ENCODE measurements around the gene HOXD11.

The HOXD11 gene

GRCh38 chr2:176111309-176111663 is 4.2 kb downstream of the HOXD11 start:
- Histone ChIP-seq H3K27me3 (peaks cover 17 to 99% of the 10 kb centered on the region in 2 donors), H3K4me1 (peaks cover 0 to 34% (median 28%) of the 10 kb centered on the region in 4 donors), H3K36me3 (no peaks in the 10 kb centered on the region), H3K4me3 (no peak overlapping the region), H3K9me3 (no peaks in the 10 kb centered on the region), H3K27ac (no peak overlapping the region)
- no peak for DNase-seq
- TF ChIP-seq CTCF (IDR thresholded peaks at IDR 0.05), result peak; percentile 26 to 37
- intact Hi-C loops (cut with DNase I; ENCODE audit: low total_unique reads), result loop anchor here (10.0 kb wide), 1 partner anchor 1034 kb away; no protein-coding TSS in a partner anchor

- Histone ChIP-seq H3K9me3 (no peaks in the 10 kb centered on the region), H3K4me3 (no peak overlapping the region), H3K4me1 (peaks cover 0 to 32% (median 25%) of the 10 kb centered on the region in 4 donors), H3K27ac (no peak overlapping the region), H3K27me3 (peaks cover 12 to 99% of the 10 kb centered on the region in 2 donors), H3K36me3 (no peaks in the 10 kb centered on the region)
- TF ChIP-seq CTCF (IDR thresholded peaks at IDR 0.05), result no peak
- DNase-seq, result no peak
- intact Hi-C loops (cut with DNase I; ENCODE audit: low total_unique reads), result loop anchor here (10.0 kb wide), 1 partner anchor 1033 kb away; no protein-coding TSS in a partner anchor
Measured at GRCh38 chr2:176111846-176112374, 4.8 kb downstream of the HOXD11 start.

GRCh38 chr2:176112375-176113302 is 5.6 kb downstream of the HOXD11 start:
- Histone ChIP-seq H3K36me3 (no peaks in the 10 kb centered on the region), H3K4me1 (peaks cover 0 to 28% (median 20%) of the 10 kb centered on the region in 4 donors), H3K4me3 (no peak overlapping the region), H3K27me3 (peaks cover 12 to 100% of the 10 kb centered on the region in 2 donors), H3K9me3 (no peaks in the 10 kb centered on the region), H3K27ac (no peak overlapping the region)
- intact Hi-C loops (cut with DNase I; ENCODE audit: low total_unique reads), result loop anchor here (10.0 kb wide), 1 partner anchor 1032 kb away; no protein-coding TSS in a partner anchor
- no peak for DNase-seq
- TF ChIP-seq CTCF (IDR thresholded peaks at IDR 0.05), result no peak

- Histone ChIP-seq H3K27ac (no peak overlapping the region), H3K36me3 (no peaks in the 10 kb centered on the region), H3K9me3 (no peaks in the 10 kb centered on the region), H3K27me3 (peaks cover 10 to 100% of the 10 kb centered on the region in 2 donors), H3K4me3 (no peak overlapping the region), H3K4me1 (peaks cover 0 to 11% (median 7%) of the 10 kb centered on the region in 4 donors)
- DNase-seq, result no peak
- intact Hi-C loops (cut with DNase I; ENCODE audit: low total_unique reads), result loop anchor here (10.0 kb wide), 1 partner anchor 1030 kb away; no protein-coding TSS in a partner anchor
- no peak for TF ChIP-seq CTCF (IDR thresholded peaks at IDR 0.05)
Measured at GRCh38 chr2:176114120-176114929, 7.2 kb downstream of the HOXD11 start.

GRCh38 chr2:176114930-176115625 is 8.0 kb downstream of the HOXD11 start:
- no peak for DNase-seq
- Histone ChIP-seq H3K4me3 (no peak overlapping the region), H3K27me3 (peaks cover 10 to 100% of the 10 kb centered on the region in 2 donors), H3K36me3 (no peaks in the 10 kb centered on the region), H3K9me3 (no peaks in the 10 kb centered on the region), H3K4me1 (peaks cover 0 to 11% (median 7%) of the 10 kb centered on the region in 4 donors), H3K27ac (no peak overlapping the region)
- TF ChIP-seq CTCF (IDR thresholded peaks at IDR 0.05), result no peak
- intact Hi-C loops (cut with DNase I; ENCODE audit: low total_unique reads), result loop anchor here (10.0 kb wide), 1 partner anchor 1030 kb away; no protein-coding TSS in a partner anchor
